Glomerular visceral epithelial cell (primary cell): ENCODE measurements around the gene MLLT11.
A peak's percentile ranks its signal among the peaks of the same experiment; 100 is the strongest.

Experiments used
- DNase-seq: peaks from one replicate; pipeline ENCODE4 v3.0.0-alpha.2; 2016; ENCODE audit errors: extremely low spot score

The MLLT11 gene, protein sequence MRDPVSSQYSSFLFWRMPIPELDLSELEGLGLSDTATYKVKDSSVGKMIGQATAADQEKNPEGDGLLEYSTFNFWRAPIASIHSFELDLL

GRCh38 chr1:151060007-151060656 lies at the start of gene MLLT11:
Gene MLLT11, plus strand, starts transcription at chr1:151060397. Its CDS starts 6,828 bp downstream, at chr1:151067225.
- DNase-seq: peak; percentile 72

- no peak for DNase-seq
Observed at GRCh38 chr1:151011154-151011850, 48.9 kb upstream of the MLLT11 start.

- no peak for DNase-seq
Observed at GRCh38 chr1:151012684-151013471, 47.3 kb upstream of the MLLT11 start.

GRCh38 chr1:151013518-151013917 lies 46.7 kb upstream of the MLLT11 start:
- peak; percentile 36 for DNase-seq

GRCh38 chr1:151024540-151025146 lies 35.6 kb upstream of the MLLT11 start:
- DNase-seq: peak; percentile 69

GRCh38 chr1:151026460-151026859 lies 33.7 kb upstream of the MLLT11 start:
- DNase-seq: no peak

DNA sequence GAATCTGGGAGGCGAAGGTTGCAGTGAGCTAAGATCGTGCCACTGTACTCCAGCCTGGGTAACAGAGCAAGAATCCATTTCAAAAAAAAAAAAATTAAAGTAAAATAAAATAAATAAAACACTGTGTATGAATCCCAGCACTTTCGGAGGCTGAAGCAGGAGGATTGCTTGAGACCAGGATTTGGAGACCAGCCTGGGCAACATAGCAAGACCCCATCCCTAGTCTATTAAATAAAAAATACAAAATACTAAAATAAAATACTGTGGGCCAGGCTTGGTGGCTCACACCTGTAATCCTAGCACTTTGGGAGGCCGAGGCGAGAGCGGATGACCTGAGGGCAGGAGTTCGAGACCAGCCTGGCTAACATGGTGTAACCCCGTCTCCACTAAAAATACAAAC lies 28.0 kb upstream of the MLLT11 start:
- DNase-seq: no peak

- DNase-seq: no peak
Observed at GRCh38 chr1:151035167-151035566, 25.0 kb upstream of the MLLT11 start.

- no peak for DNase-seq
Observed at GRCh38 chr1:151036356-151036755, 23.8 kb upstream of the MLLT11 start, which contains the start of gene BNIPL. Gene BNIPL, plus strand, starts transcription at chr1:151036586. Its CDS starts 140 bp downstream, at chr1:151036726.

GRCh38 chr1:151037032-151037431 lies 23.2 kb upstream of the MLLT11 start:
- no peak for DNase-seq

DNA sequence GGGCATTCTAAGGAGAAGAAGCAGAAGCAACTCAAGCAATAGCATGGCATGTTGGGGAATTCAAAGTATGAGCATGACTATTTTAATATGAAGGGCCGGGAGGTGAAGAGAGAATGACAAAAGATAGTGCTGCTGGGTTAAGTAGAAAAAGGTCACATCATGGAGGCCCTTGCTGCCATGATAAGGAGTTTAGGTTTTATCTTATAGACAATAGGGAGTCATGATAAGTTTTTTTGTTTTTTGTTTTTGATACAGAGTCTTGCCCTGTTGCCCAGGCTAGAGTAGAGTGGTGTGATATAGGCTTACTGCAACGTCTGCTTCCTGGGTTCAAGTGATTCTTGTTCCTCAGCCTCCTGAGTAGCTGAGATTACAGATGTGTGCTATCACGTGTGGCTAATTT lies 20.7 kb upstream of the MLLT11 start:
- no peak for DNase-seq

DNA sequence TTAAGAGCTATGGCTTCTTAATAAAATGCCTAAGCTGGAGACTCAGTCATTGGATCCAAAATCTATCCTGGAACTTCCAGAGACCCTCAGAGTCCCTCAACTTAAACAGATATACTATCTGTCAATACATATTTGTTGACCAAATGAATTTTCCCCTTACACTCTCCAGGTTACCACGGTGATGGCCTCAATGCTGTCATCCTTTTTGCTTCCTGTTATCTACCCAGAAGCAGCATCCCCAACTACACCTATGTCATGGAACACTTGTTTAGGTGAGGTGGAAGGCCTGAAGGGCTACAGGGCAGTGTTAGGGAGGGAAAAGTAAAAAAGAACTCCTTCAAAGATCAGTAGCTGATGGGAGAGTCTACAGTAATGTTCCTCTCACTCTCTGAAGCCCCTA lies 17.0 kb upstream of the MLLT11 start:
- no peak for DNase-seq

- peak; percentile 63 for DNase-seq
Observed at GRCh38 chr1:151047591-151047924, 12.6 kb upstream of the MLLT11 start, which contains the start of gene C1orf56. Gene C1orf56, plus strand, starts transcription at chr1:151047751. Its CDS starts 97 bp downstream, at chr1:151047848.

DNA sequence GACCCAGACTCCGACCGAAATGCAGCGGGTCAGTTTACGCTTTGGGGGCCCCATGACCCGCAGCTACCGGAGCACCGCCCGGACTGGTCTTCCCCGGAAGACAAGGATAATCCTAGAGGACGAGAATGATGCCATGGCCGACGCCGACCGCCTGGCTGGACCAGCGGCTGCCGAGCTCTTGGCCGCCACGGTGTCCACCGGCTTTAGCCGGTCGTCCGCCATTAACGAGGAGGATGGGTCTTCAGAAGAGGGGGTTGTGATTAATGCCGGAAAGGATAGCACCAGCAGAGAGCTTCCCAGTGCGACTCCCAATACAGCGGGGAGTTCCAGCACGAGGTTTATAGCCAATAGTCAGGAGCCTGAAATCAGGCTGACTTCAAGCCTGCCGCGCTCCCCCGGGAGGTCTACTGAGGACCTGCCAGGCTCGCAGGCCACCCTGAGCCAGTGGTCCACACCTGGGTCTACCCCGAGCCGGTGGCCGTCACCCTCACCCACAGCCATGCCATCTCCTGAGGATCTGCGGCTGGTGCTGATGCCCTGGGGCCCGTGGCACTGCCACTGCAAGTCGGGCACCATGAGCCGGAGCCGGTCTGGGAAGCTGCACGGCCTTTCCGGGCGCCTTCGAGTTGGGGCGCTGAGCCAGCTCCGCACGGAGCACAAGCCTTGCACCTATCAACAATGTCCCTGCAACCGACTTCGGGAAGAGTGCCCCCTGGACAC lies 12.1 kb upstream of the MLLT11 start:
- DNase-seq: peak; percentile 58

DNA sequence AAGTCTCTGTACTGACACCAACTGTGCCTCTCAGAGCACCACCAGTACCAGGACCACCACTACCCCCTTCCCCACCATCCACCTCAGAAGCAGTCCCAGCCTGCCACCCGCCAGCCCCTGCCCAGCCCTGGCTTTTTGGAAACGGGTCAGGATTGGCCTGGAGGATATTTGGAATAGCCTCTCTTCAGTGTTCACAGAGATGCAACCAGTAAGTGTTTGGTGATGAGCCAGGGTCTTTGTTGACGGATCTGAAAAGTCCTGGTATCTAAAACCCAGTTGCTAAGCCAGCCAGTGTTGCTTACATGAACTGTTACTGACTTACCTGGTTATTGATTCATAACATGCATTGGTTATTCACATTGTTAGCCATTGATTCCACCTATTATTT lies 11.6 kb upstream of the MLLT11 start:
- no peak for DNase-seq

DNA sequence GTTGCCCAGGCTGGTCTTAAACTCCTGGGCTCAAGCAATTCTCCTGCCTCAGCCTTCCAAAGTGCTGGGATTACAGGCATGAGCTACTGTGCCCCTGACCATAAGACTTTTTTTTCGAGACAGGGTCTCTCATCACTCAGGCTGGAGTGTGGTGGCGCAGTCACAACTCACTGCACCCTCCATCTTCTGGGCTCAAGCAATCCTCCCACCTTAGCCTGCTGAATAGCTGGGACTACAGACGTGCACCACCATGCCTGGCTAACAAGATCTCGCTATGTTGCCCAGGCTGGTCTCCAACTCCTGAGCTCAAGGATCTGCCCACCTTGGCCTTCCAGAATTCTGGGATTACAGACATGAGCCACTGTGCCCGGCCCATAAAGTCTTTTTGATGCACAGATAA lies 10.7 kb upstream of the MLLT11 start:
- DNase-seq: no peak

DNA sequence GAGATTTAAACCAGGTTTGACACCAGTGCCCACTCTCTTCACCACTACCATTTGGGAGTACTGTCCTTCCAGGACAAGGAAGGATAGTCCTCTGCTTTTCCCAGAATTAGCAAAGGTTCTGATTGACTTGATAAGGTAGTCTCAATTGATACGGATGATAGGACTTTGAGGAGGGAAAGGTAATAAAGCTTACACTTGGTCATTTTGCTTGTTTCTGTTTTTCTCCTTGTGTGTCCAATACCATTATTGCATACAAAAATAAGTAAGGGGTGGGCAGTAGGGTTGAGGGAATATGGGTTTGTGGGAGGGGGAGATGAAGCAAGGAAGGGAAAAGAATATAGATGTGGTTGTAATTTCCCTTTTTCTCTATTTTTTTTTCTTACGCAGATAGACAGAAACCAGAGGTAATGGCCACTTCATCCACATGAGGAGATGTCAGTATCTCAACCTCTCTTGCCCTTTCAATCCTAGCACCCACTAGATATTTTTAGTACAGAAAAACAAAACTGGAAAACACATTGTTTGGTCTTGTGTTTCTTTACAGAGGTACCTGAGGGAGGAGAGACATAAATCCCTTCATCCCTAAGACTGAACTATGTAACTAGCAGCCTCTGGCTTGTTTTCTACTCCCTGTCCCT lies 10.0 kb upstream of the MLLT11 start:
- DNase-seq: no peak

GRCh38 chr1:151051356-151052009 lies 8.7 kb upstream of the MLLT11 start:
- DNase-seq: no peak

DNA sequence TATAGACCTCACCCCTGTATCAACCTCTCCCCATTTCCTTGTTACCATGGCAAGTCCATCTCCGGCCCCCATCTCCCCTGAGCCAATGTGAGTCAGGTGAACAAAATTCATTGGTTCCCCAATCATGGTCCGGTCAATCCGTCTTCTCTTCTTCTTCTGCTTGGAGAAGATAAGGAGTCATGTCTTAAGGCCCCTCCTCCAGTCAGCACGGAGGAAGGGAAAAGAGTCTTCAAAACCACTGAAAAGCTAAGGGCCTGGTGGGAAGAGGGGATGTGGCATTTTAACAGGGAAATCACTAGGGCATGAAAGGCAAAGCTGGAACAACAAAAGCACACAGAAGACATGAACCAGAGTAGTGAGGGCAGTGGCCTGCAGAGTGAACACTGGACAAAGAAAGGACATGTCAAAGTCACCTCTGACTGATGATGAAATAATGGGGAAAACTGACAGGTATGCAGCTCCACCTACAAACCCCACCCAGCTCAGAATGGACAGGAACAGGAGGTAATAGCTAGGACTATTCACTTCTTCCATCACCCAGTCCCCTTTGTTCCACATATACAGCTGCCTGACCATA lies 5.1 kb upstream of the MLLT11 start:
- no peak for DNase-seq

GRCh38 chr1:151055581-151055980 lies 4.6 kb upstream of the MLLT11 start:
- no peak for DNase-seq
